GM12801 (cell line): ENCODE data around the gene AHNAK2.

Experiments used
- CTCF ChIP-seq: IDR thresholded peaks from one replicate; pipeline ENCODE4 v1.5.1; 2011; ENCODE audit warnings: control low read depth; ENCODE audit not compliant: insufficient read length; ENCODE audit errors: extremely low read depth

The AHNAK2 gene

GRCh38 chr14:105014631-105015030, 36.5 kb upstream of the AHNAK2 start:
- TF ChIP-seq CTCF, result no peak

GRCh38 chr14:105014032-105014431, 35.9 kb upstream of the AHNAK2 start:
- TF ChIP-seq CTCF, result no peak

- TF ChIP-seq CTCF, result no peak
Measured at GRCh38 chr14:105013150-105013785, 35.1 kb upstream of the AHNAK2 start.

GRCh38 chr14:105012171-105012985, 34.2 kb upstream of the AHNAK2 start:
- no peak for TF ChIP-seq CTCF

GRCh38 chr14:105011312-105011990, 33.3 kb upstream of the AHNAK2 start:
- no peak for TF ChIP-seq CTCF

- TF ChIP-seq CTCF, result no peak
Measured at GRCh38 chr14:105010891-105011291, 32.7 kb upstream of the AHNAK2 start.

- TF ChIP-seq CTCF, result no peak
Measured at GRCh38 chr14:105010106-105010505, 31.9 kb upstream of the AHNAK2 start.
